ENCODE results near the gene CENPS.
A peak's percentile ranks its signal among the peaks of the same experiment; 100 is the strongest.
"Not testable (repeated sequence)": the region's sequence is repeated elsewhere in the genome, so short reads cannot be mapped to it uniquely, and the experiment has no call there.

The CENPS gene

GRCh38 chr1:10419351-10419750 is 10.9 kb upstream of the CENPS start:
- no peak for DNase-seq (ENCODE audit: low spot score)

- no peak for DNase-seq (ENCODE audit: low spot score)
Observed at GRCh38 chr1:10421637-10422036, 8.6 kb upstream of the CENPS start.

GRCh38 chr1:10424034-10424433 is 6.2 kb upstream of the CENPS start:
- no peak for DNase-seq (ENCODE audit: low spot score)

- no peak for DNase-seq (ENCODE audit: low spot score)
Observed at GRCh38 chr1:10424651-10425050, 5.6 kb upstream of the CENPS start.

- DNase-seq (ENCODE audit: low spot score): not testable (repeated sequence)
Observed at GRCh38 chr1:10425826-10426534, 4.3 kb upstream of the CENPS start.

- DNase-seq (ENCODE audit: low spot score): not testable (repeated sequence)
Observed at GRCh38 chr1:10426535-10426848, 3.7 kb upstream of the CENPS start.

- DNase-seq (ENCODE audit: low spot score): no peak
Observed at GRCh38 chr1:10428984-10429383, 1.2 kb upstream of the CENPS start.

GRCh38 chr1:10429868-10430215 is 391 bp upstream of the CENPS start:
- DNase-seq (ENCODE audit: low spot score): no peak

- DNase-seq (ENCODE audit: low spot score): no peak
Observed at GRCh38 chr1:10431070-10431730, 967 bp downstream of the CENPS start.

- DNase-seq (ENCODE audit: low spot score): no peak
Observed at GRCh38 chr1:10432910-10433700, 2.9 kb downstream of the CENPS start.

- DNase-seq (ENCODE audit: low spot score): no peak
Observed at GRCh38 chr1:10433790-10434189, 3.6 kb downstream of the CENPS start.

GRCh38 chr1:10434590-10434989 is 4.4 kb downstream of the CENPS start:
- no peak for DNase-seq (ENCODE audit: low spot score)

GRCh38 chr1:10437052-10437451 is 6.8 kb downstream of the CENPS start:
- DNase-seq (ENCODE audit: low spot score): no peak

- no peak for DNase-seq (ENCODE audit: low spot score)
Observed at GRCh38 chr1:10438677-10439163, 8.5 kb downstream of the CENPS start.

- no peak for DNase-seq (ENCODE audit: low spot score)
Observed at GRCh38 chr1:10440305-10440704, 10.1 kb downstream of the CENPS start.

- no peak for DNase-seq (ENCODE audit: low spot score)
Observed at GRCh38 chr1:10440794-10441193, 10.6 kb downstream of the CENPS start.

- no peak for DNase-seq (ENCODE audit: low spot score)
Observed at GRCh38 chr1:10444248-10444647, 14.0 kb downstream of the CENPS start.

GRCh38 chr1:10444795-10445397 is 14.7 kb downstream of the CENPS start:
- no peak for DNase-seq (ENCODE audit: low spot score)

- DNase-seq (ENCODE audit: low spot score): no peak
Observed at GRCh38 chr1:10446790-10447422, 16.7 kb downstream of the CENPS start.

- DNase-seq (ENCODE audit: low spot score): no peak
Observed at GRCh38 chr1:10449751-10450150, 19.5 kb downstream of the CENPS start, which contains the start of gene CORT. CORT (plus strand) TSS chr1:10450031; CDS start chr1:10450224, 193 bp downstream.

GRCh38 chr1:10450156-10450814 is 20.1 kb downstream of the CENPS start:
- DNase-seq (ENCODE audit: low spot score): peak; percentile 26

- no peak for DNase-seq (ENCODE audit: low spot score)
Observed at GRCh38 chr1:10450836-10451235, 20.6 kb downstream of the CENPS start.

Data from iPS-NIHi11 (cell line).